NOMO-1 (cell line): ENCODE results near the gene SLC4A7.

Experiments
- DNase-seq, 2 experiments: peaks; one replicate each; lab custom pipeline; 2025; ENCODE audit not compliant: unreplicated experiment in 2 of 2; lab: John Stamatoyannopoulos, UW

SLC4A7 gene

GRCh38 chr3:27368831-27369607 lies 115.2 kb downstream of the SLC4A7 start, which contains the start of gene NEK10:
TSS of gene NEK10 (minus strand) at chr3:27369383. CDS start at chr3:27352882, 16,501 bp downstream.
- peak; percentile 91 to 92 for DNase-seq

- no peak for DNase-seq
These were observed 118.1 kb downstream of the SLC4A7 start for GRCh38 chr3:27366062-27366591.

GRCh38 chr3:27360113-27361078 lies 123.8 kb downstream of the SLC4A7 start:
- DNase-seq = no peak

GRCh38 chr3:27358372-27358771 lies 125.8 kb downstream of the SLC4A7 start:
- DNase-seq = no peak

- peak; percentile 55 to 74 for DNase-seq
These were observed 126.4 kb downstream of the SLC4A7 start for GRCh38 chr3:27357665-27358258.

- no peak for DNase-seq
These were observed 127.2 kb downstream of the SLC4A7 start for GRCh38 chr3:27356976-27357375.

- no peak for DNase-seq
These were observed 129.5 kb downstream of the SLC4A7 start for GRCh38 chr3:27354588-27355203.

- DNase-seq = no peak
These were observed 130.0 kb downstream of the SLC4A7 start for GRCh38 chr3:27354161-27354560.

GRCh38 chr3:27353221-27353620 lies 131.0 kb downstream of the SLC4A7 start:
- no peak for DNase-seq

- no peak for DNase-seq
These were observed 132.1 kb downstream of the SLC4A7 start for GRCh38 chr3:27352047-27352446.

- no peak for DNase-seq
These were observed 134.4 kb downstream of the SLC4A7 start for GRCh38 chr3:27349832-27350231.

- no peak for DNase-seq
These were observed 138.0 kb downstream of the SLC4A7 start for GRCh38 chr3:27345959-27346865.

GRCh38 chr3:27345493-27345892 lies 138.7 kb downstream of the SLC4A7 start:
- DNase-seq = peak; percentile 72 to 92

- no peak for DNase-seq
These were observed 139.1 kb downstream of the SLC4A7 start for GRCh38 chr3:27345045-27345444.

GRCh38 chr3:27344192-27344591 lies 140.0 kb downstream of the SLC4A7 start:
- DNase-seq = no peak

- no peak for DNase-seq
These were observed 141.9 kb downstream of the SLC4A7 start for GRCh38 chr3:27342267-27342666.

- DNase-seq = no peak
These were observed 143.7 kb downstream of the SLC4A7 start for GRCh38 chr3:27340534-27340933.

- no peak for DNase-seq
These were observed 148.6 kb downstream of the SLC4A7 start for GRCh38 chr3:27335571-27335970.

GRCh38 chr3:27333843-27334242 lies 150.3 kb downstream of the SLC4A7 start:
- DNase-seq = no peak
